MCF 10A (cell line): Measurements from ENCODE around the gene ZBTB40. TPM values are rescaled to one million over a fixed set of nuclear protein-coding genes. Genes with fewer than 3 reads are reported as not detected.

Source experiments
- BruUV-seq: library from RNA; stranded (reverse); fragments of 400-500 nt; replicated peaks from 2 replicates; lab custom pipeline; 2021; lab: Mats Ljungman, UMichigan
- CTCF ChIA-PET: fragments of 300-600 bp; sonication (Branson Sonifier 250); formaldehyde crosslinking; extraction: SDS; loops from one replicate; lab custom pipeline; 2021; ENCODE audit warnings: antibody characterized with exemption, inconsistent platforms; lab: Yijun Ruan, JAX
- POLR2A ChIA-PET: fragments of 300-600, 350-650 bp; sonication (Branson Sonifier 250); formaldehyde crosslinking; extraction: SDS; loops from one replicate; lab custom pipeline; 2020; ENCODE audit warnings: antibody characterized with exemption, inconsistent platforms; lab: Yijun Ruan, JAX
- DNase-seq: peaks from one replicate; pipeline ENCODE4 v3.0.0-alpha.2; 2018; ENCODE audit not compliant: unreplicated experiment
- H3K27ac Mint-ChIP-seq: one replicate; pipeline ENCODE4 v1.8.0; 2022; ENCODE audit warnings: mild to moderate bottlenecking, low read depth, mixed read lengths; ENCODE audit not compliant: unreplicated experiment
- H3K27me3 Mint-ChIP-seq: one replicate; pipeline ENCODE4 v1.8.0; 2022; ENCODE audit warnings: mixed read lengths; ENCODE audit not compliant: insufficient read depth, unreplicated experiment
- H3K36me3 Mint-ChIP-seq: one replicate; pipeline ENCODE4 v1.8.0; 2022; ENCODE audit warnings: mild to moderate bottlenecking, moderate library complexity, mixed read lengths; ENCODE audit not compliant: insufficient read depth, unreplicated experiment
- H3K4me1 Mint-ChIP-seq: one replicate; pipeline ENCODE4 v1.8.0; 2022; ENCODE audit warnings: mixed read lengths; ENCODE audit not compliant: insufficient read depth, unreplicated experiment
- H3K4me3 Mint-ChIP-seq: one replicate; pipeline ENCODE4 v1.8.0; 2022; ENCODE audit warnings: mild to moderate bottlenecking, moderate library complexity, mixed read lengths; ENCODE audit not compliant: unreplicated experiment
- H3K9me3 Mint-ChIP-seq: one replicate; pipeline ENCODE4 v1.8.0; 2022; ENCODE audit warnings: mixed read lengths; ENCODE audit not compliant: unreplicated experiment
- CTCF ChIP-seq: fragments of 200-600 bp; IDR thresholded peaks from one replicate; pipeline ENCODE4 v1.8.0; 2022; ENCODE audit warnings: antibody characterized with exemption, mild to moderate bottlenecking; ENCODE audit not compliant: unreplicated experiment
- intact Hi-C: fragments of 100-400 bp; cut with micrococcal nuclease; formaldehyde crosslinking; loops from 2 replicates; pipeline ENCODE4 v1.14.1; 2022
- total RNA-seq: library from RNA; stranded (reverse); gene quantifications from 2 replicates; pipeline ENCODE4 v1.2.3, GENCODE V29; 2022

Gene ZBTB40
- total RNA-seq, 1 experiment from 2014 or later, result 20.4 TPM

GRCh38 chr1:22471610-22472009, 20.0 kb downstream of the ZBTB40 start:
- no peak for DNase-seq
- ChIA-PET POLR2A (interaction anchor here (1.4 kb wide), 1 partner anchor 18 kb away, joined by 4 read pairs; no protein-coding TSS in a partner anchor), CTCF (interaction anchor here (0.6 kb wide), 2 partner anchors 16 to 256 kb away, joined by 3 to 4 read pairs; no protein-coding TSS in a partner anchor)
- H3K27me3 Mint-ChIP-seq, result no peaks in the 10 kb centered on the region
- H3K9me3 Mint-ChIP-seq, result no peaks in the 10 kb centered on the region
- H3K36me3 Mint-ChIP-seq, result no peaks in the 10 kb centered on the region
- no peak overlapping the region for H3K4me3 Mint-ChIP-seq
- intact Hi-C loops, result no loop called here
- H3K27ac Mint-ChIP-seq, result no peak overlapping the region
- TF ChIP-seq CTCF, result no peak
- H3K4me1 Mint-ChIP-seq, result no peaks in the 10 kb centered on the region
- BruUV-seq, result no TSS peak

GRCh38 chr1:22472596-22472995, 20.9 kb downstream of the ZBTB40 start:
- H3K4me1 Mint-ChIP-seq, result no peaks in the 10 kb centered on the region
- no peak overlapping the region for H3K27ac Mint-ChIP-seq
- intact Hi-C loops, result no loop called here
- ChIA-PET CTCF (interaction anchor here (0.5 kb wide), 1 partner anchor 251 kb away, joined by 5 read pairs; no protein-coding TSS in a partner anchor), POLR2A (interaction anchor here (1.2 to 1.4 kb wide), 2 partner anchors 19 to 20 kb away, joined by 3 to 4 read pairs; no protein-coding TSS in a partner anchor)
- DNase-seq, result peak; percentile 1
- no peak for TF ChIP-seq CTCF
- no peaks in the 10 kb centered on the region for H3K36me3 Mint-ChIP-seq
- H3K27me3 Mint-ChIP-seq, result no peaks in the 10 kb centered on the region
- no peak overlapping the region for H3K4me3 Mint-ChIP-seq
- no peaks in the 10 kb centered on the region for H3K9me3 Mint-ChIP-seq
- no TSS peak for BruUV-seq

- ChIA-PET POLR2A (interaction anchor here (1.2 kb wide), 1 partner anchor 22 kb away, joined by 3 read pairs; no protein-coding TSS in a partner anchor), CTCF (interaction anchor here (1.1 to 1.7 kb wide), 2 partner anchors 57 to 169 kb away, joined by 3 to 4 read pairs; no protein-coding TSS in a partner anchor)
- no peak for DNase-seq
- H3K9me3 Mint-ChIP-seq, result no peaks in the 10 kb centered on the region
- H3K4me1 Mint-ChIP-seq, result no peaks in the 10 kb centered on the region
- BruUV-seq, result no TSS peak
- H3K27ac Mint-ChIP-seq, result no peak overlapping the region
- no peak overlapping the region for H3K4me3 Mint-ChIP-seq
- H3K27me3 Mint-ChIP-seq, result no peaks in the 10 kb centered on the region
- no peak for TF ChIP-seq CTCF
- intact Hi-C loops, result no loop called here
- H3K36me3 Mint-ChIP-seq, result no peaks in the 10 kb centered on the region
These were observed 22.3 kb downstream of the ZBTB40 start for GRCh38 chr1:22473952-22474351.

GRCh38 chr1:22476566-22476965, 24.9 kb downstream of the ZBTB40 start:
- Mint-ChIP-seq H3K4me1 (no peaks in the 10 kb centered on the region), H3K4me3 (no peak overlapping the region), H3K36me3 (no peaks in the 10 kb centered on the region), H3K27me3 (no peaks in the 10 kb centered on the region), H3K9me3 (no peaks in the 10 kb centered on the region), H3K27ac (no peak overlapping the region)
- ChIA-PET CTCF (interaction anchor here (0.6 kb wide), 1 partner anchor 698 kb away, joined by 3 read pairs; no protein-coding TSS in a partner anchor), POLR2A (no interaction called here)
- no TSS peak for BruUV-seq
- intact Hi-C loops, result no loop called here
- no peak for DNase-seq
- TF ChIP-seq CTCF, result no peak
